HUES64 (cell line): Measurements from ENCODE around the gene TNFRSF14.
A peak's percentile ranks its signal among the peaks of the same experiment; 100 is the strongest.

Experiments used
- H3K27ac ChIP-seq: 2 replicates; pipeline ENCODE4 v1.7.0; 2013; ENCODE audit warnings: low read depth, low read length, inconsistent platforms
- H3K27me3 ChIP-seq: 2 replicates; pipeline ENCODE4 v1.6.1; 2013; ENCODE audit warnings: mild to moderate bottlenecking, low read length; ENCODE audit not compliant: insufficient read depth
- H3K36me3 ChIP-seq: 2 replicates; pipeline ENCODE4 v1.6.1; 2013; ENCODE audit warnings: mild to moderate bottlenecking, low read length; ENCODE audit not compliant: insufficient read depth
- H3K4me1 ChIP-seq: 2 replicates; pipeline ENCODE4 v1.6.1; 2013; ENCODE audit warnings: mild to moderate bottlenecking, low read length, moderate library complexity; ENCODE audit not compliant: insufficient read depth
- H3K4me3 ChIP-seq: 2 replicates; pipeline ENCODE4 v1.5.1; 2013; ENCODE audit warnings: mild to moderate bottlenecking, low read length, moderate library complexity
- H3K9ac ChIP-seq: 2 replicates; pipeline ENCODE4 v1.6.1; 2013; ENCODE audit warnings: mild to moderate bottlenecking, low read depth, low read length
- H3K9me3 ChIP-seq: 2 replicates; pipeline ENCODE4 v1.6.1; 2013; ENCODE audit warnings: low read depth, low read length; ENCODE audit not compliant: insufficient read depth
- WGBS: fragments of 150-250, 120-280 bp; methylation state at CpG from one replicate; pipeline ENCODE4 v1.1.7; 2013; ENCODE audit warnings: missing lambda C conversion rate; 5-methylcytosine and 5-hydroxymethylcytosine counted together

The TNFRSF14 gene

GRCh38 chr1:2586154-2587070, 30.2 kb downstream of the TNFRSF14 start, which contains the start of gene PRXL2B:
Gene PRXL2B, plus strand, starts transcription at chr1:2586777. Its CDS starts 109 bp downstream, at chr1:2586886.
- H3K36me3 ChIP-seq = peaks cover 11% of the 10 kb centered on the region
- peak within 1 kb of the TSS; percentile 93 for H3K9ac ChIP-seq
- peak within 1 kb of the TSS; percentile 98 for H3K4me3 ChIP-seq
- peak within 1 kb of the TSS; percentile 93 for H3K27ac ChIP-seq
- WGBS = under 1% methylated on average over 106 of the region's 107 CpGs
- peaks cover 8% of the 10 kb centered on the region for H3K4me1 ChIP-seq
- H3K27me3 ChIP-seq = no peaks in the 10 kb centered on the region
- H3K9me3 ChIP-seq = no peaks in the 10 kb centered on the region

DNA sequence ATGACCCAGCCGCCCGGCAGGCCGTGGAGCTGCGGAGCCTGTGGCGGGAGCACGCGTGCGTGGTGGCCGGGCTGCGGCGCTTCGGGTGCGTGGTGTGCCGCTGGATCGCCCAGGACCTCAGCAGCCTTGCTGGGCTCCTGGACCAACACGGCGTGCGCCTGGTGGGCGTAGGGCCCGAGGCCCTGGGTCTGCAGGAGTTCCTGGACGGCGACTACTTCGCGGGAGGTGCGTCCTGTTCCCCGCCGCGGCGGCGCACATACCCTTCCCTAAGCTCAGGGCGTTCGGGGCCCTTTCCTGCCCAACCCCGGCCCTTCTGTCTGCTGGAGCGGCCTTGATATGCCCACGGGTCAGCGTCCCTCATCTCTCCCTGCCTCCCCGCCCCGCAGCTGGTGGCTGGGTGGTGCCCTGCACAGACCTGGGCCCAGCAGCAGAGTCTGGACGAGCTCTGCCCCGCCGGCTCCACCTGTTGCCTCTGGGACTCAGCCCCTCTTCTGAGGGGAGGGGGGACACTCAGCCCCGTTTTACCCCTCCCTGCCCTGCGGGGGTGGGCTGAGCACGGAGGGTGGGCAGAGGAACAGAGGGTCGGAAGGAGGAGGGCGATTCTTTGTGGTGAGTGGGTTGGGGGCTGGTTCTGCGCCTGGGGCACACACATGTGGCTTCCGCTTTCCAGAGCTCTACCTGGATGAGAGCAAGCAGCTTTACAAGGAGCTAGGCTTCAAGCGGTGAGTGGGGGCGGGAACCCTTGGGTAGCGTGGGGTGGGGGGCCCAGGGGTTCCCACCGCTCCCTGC, 31.1 kb downstream of the TNFRSF14 start:
- Histone ChIP-seq H3K9me3 (no peaks in the 10 kb centered on the region), H3K4me1 (peaks cover 8% of the 10 kb centered on the region), H3K36me3 (peaks cover 11% of the 10 kb centered on the region), H3K9ac (peak overlapping the region; percentile 83), H3K27ac (no peak overlapping the region), H3K4me3 (peak overlapping the region; percentile 98), H3K27me3 (no peaks in the 10 kb centered on the region)
- WGBS = 13% methylated on average over 52 of the region's 52 CpGs

- Histone ChIP-seq H3K9me3 (no peaks in the 10 kb centered on the region), H3K27me3 (no peaks in the 10 kb centered on the region), H3K27ac (no peak overlapping the region), H3K9ac (no peak overlapping the region), H3K36me3 (peaks cover 11% of the 10 kb centered on the region), H3K4me3 (peak overlapping the region; percentile 98), H3K4me1 (peaks cover 8% of the 10 kb centered on the region)
- 93% methylated on average over 19 of the region's 19 CpGs for WGBS
Measured at GRCh38 chr1:2587860-2588571, 31.8 kb downstream of the TNFRSF14 start.

DNA sequence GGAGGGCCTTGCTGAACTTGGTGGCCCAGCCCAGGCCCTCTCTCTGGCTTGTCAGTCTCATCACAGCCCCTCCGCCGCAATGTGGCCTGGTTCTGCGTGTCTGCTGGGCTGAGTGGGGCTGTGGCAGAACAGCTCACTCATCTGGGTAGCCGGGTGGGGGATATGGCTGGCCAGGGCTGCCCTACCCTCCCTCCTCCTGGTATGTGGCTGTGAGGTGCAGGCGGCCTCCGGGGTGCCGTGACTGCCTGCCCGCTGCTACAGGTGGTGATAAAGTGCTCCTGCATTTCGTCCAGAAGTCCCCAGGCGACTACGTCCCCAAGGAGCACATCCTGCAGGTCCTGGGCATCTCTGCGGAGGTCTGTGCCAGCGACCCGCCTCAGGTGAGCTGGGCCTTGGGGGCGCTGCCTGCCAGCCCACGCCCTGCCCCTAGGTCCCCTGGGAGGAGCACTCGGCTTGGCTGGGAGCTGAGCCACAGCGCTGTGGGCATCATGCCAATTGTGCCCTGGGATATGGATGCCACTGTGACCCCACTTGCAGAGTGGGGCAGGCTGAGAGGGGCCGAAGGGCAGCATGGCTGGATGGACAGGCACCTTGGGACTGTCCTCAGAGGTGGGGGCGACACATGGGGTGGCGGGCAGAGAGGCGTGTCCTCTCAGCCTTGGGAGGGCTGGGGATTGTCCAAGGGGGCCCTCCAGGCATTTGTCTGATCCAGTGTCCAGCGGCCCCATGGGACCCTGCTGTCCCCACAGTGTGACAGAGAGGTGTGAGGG, 32.7 kb downstream of the TNFRSF14 start:
- H3K9me3 ChIP-seq = no peaks in the 10 kb centered on the region
- peaks cover 11% of the 10 kb centered on the region for H3K36me3 ChIP-seq
- H3K4me3 ChIP-seq = no peak overlapping the region
- H3K27me3 ChIP-seq = no peaks in the 10 kb centered on the region
- 92% methylated on average over 23 of the region's 23 CpGs for WGBS
- H3K27ac ChIP-seq = no peak overlapping the region
- H3K9ac ChIP-seq = no peak overlapping the region
- H3K4me1 ChIP-seq = peaks cover 1% of the 10 kb centered on the region; the same call in 1 of the 2 replicates

DNA sequence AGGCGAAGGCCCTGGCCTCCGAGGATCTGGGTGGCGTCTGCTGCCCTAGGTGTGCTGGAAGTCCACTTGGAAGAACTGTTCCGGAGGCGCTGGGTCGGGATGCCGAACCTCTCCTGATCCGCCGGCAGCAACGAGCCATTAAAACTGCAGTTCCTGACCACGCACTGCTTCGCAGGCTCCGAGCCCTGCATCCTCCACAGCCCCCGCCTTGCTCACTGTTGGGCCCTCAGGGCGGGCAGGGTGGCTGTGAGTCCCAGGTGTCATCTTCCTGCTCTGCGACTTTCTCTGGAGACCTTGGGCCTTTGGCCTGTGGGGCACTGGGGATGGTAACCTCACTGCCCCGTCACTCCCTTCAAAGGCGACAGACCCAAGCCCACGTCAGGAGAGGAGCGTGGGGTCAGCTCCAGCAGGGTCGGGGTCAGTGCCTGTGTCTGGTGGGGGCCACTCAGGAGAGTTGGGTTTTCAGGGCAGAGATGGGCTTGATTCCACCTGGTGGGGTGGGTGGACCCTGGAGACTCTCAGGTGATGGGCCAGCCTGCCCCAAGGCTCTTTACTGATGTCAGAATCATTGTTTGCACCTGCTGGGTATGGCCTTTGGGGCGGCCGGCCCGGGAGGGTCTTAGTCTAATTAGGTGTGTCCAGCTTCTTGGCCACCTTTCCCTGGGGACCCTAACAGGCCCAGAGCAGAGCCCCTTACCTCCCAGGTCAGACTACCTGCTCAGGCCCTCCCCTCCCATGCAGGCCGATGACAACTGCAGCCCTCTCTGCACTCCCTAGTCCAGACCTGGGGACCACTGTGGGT, 33.5 kb downstream of the TNFRSF14 start:
- H3K4me3 ChIP-seq = no peak overlapping the region
- no peaks in the 10 kb centered on the region for H3K9me3 ChIP-seq
- no peak overlapping the region for H3K27ac ChIP-seq
- H3K4me1 ChIP-seq = no peaks in the 10 kb centered on the region; the same call in 1 of the 2 replicates
- H3K9ac ChIP-seq = no peak overlapping the region
- peaks cover 11% of the 10 kb centered on the region for H3K36me3 ChIP-seq
- WGBS = 95% methylated on average over 25 of the region's 25 CpGs
- H3K27me3 ChIP-seq = no peaks in the 10 kb centered on the region

- no peaks in the 10 kb centered on the region for H3K4me1 ChIP-seq
- WGBS = 95% methylated on average over 31 of the region's 31 CpGs
Measured at GRCh38 chr1:2590233-2591141, 34.3 kb downstream of the TNFRSF14 start.

DNA sequence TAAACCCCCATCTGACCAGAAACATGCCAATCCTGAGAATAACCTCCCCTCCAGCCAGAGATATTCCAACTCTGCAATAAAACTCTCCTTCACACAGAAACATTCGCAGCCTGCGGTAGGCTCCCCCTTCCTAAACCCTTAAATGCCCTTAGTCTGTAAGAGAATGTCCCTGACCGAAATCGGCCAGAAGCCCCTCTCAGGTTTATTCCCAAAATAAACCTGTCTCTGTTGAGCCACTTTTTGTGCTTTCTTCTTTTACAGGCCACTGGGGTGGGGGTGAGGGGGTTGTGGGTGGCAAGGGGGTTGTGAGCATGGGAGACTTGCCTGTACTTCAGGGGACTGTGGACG, 35.0 kb downstream of the TNFRSF14 start:
- Histone ChIP-seq H3K27me3 (no peaks in the 10 kb centered on the region), H3K4me1 (no peaks in the 10 kb centered on the region)
- 91% methylated on average over 5 of the region's 5 CpGs for WGBS

More at GRCh38 chr1:2590233-2591141, 34.3 kb downstream of the TNFRSF14 start:
- Histone ChIP-seq H3K36me3 (peaks cover 11% of the 10 kb centered on the region), H3K4me3 (no peak overlapping the region), H3K27ac (no peak overlapping the region), H3K27me3 (no peaks in the 10 kb centered on the region), H3K9ac (no peak overlapping the region), H3K9me3 (no peaks in the 10 kb centered on the region)

GRCh38 chr1:2591581-2592261, 35.5 kb downstream of the TNFRSF14 start:
- Histone ChIP-seq H3K9ac (no peak overlapping the region), H3K36me3 (peaks cover 11% of the 10 kb centered on the region), H3K27me3 (no peaks in the 10 kb centered on the region), H3K4me3 (no peak overlapping the region), H3K4me1 (no peaks in the 10 kb centered on the region), H3K27ac (no peak overlapping the region), H3K9me3 (no peaks in the 10 kb centered on the region)
- WGBS = 90% methylated on average over 11 of the region's 12 CpGs

More for the DNA sequence above, 35.0 kb downstream of the TNFRSF14 start:
- Histone ChIP-seq H3K9me3 (no peaks in the 10 kb centered on the region), H3K4me3 (no peak overlapping the region), H3K27ac (no peak overlapping the region), H3K36me3 (peaks cover 11% of the 10 kb centered on the region), H3K9ac (no peak overlapping the region)

DNA sequence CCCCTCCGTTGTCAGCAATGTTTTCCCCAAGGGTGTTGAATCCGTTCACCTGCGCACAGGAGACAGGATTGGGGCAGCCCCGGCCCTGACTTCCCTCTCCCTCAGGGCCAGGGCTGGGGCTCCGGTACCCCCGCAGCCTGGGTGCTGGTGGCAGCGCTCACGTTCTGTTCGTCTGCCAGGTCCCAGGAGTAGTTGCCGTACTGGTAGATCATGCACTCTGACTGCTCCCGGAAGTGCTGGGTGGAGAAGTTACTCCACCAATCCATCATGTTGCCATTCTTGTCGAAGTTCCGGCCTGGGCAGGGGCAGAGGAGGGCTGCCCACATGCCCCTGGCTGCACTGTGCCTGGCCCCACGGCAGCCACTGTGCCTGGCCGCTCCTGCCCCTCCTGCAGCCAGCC, 36.5 kb downstream of the TNFRSF14 start:
- Histone ChIP-seq H3K4me3 (no peak overlapping the region), H3K4me1 (no peaks in the 10 kb centered on the region), H3K36me3 (peaks cover 11% of the 10 kb centered on the region), H3K9me3 (no peaks in the 10 kb centered on the region), H3K27me3 (no peaks in the 10 kb centered on the region), H3K9ac (no peak overlapping the region), H3K27ac (no peak overlapping the region)
- 86% methylated on average over 15 of the region's 15 CpGs for WGBS
